Fibroblast of lung (primary cell): ENCODE results near the gene HDHD3. TPM values are rescaled to one million over a fixed set of nuclear protein-coding genes. Genes with fewer than 3 reads are reported as not detected.

Experiments used
- DNase-seq, 2 donors: peaks; one replicate each; pipeline versions ENCODE4 v3.0.0 to v3.0.0-alpha.2; 2010; ENCODE audit warnings: low read depth in 2 of 2
- H2AFZ ChIP-seq: 2 replicates; pipeline ENCODE4 v1.5.1; 2012; ENCODE audit warnings: low read length, control low read depth, inconsistent platforms
- H3K27ac ChIP-seq: 2 replicates; pipeline ENCODE4 v1.5.1; 2011; ENCODE audit warnings: low read length, control low read depth; ENCODE audit not compliant: insufficient read depth
- H3K27me3 ChIP-seq: 2 replicates; pipeline ENCODE4 v1.5.1; 2011; ENCODE audit warnings: mild to moderate bottlenecking, low read length; ENCODE audit not compliant: control insufficient read depth, insufficient read depth
- H3K36me3 ChIP-seq: 2 replicates; pipeline ENCODE4 v1.5.1; 2011; ENCODE audit warnings: low read length; ENCODE audit not compliant: control insufficient read depth, insufficient read depth
- H3K4me1 ChIP-seq: 2 replicates; pipeline ENCODE4 v1.5.1; 2011; ENCODE audit warnings: low read length; ENCODE audit not compliant: control insufficient read depth, insufficient read depth; ENCODE audit errors: extremely low read depth
- H3K4me2 ChIP-seq: 2 replicates; pipeline ENCODE4 v1.5.1; 2011; ENCODE audit warnings: low read length, control low read depth; ENCODE audit not compliant: insufficient read depth; ENCODE audit errors: extremely low read depth
- H3K4me3 ChIP-seq, 4 experiments: fragments of 200-600 bp in 1 of 4; sonication (generic) in 1 of 4; replicated peaks in 1 of 4; 2 replicates each; pipeline ENCODE4 v1.5.1; 2011 to 2016; ENCODE audit warnings: low read length in 4 of 4, low read depth in 3 of 4, mild to moderate bottlenecking in 3 of 4, control low read depth in 2 of 4, inconsistent platforms in 1 of 4, mixed read lengths in 1 of 4; ENCODE audit not compliant: insufficient read depth in 1 of 4; ENCODE audit errors: control extremely low read depth in 1 of 4
- H3K79me2 ChIP-seq: 2 replicates; pipeline ENCODE4 v1.5.1; 2012; ENCODE audit warnings: mild to moderate bottlenecking, low read length, inconsistent platforms; ENCODE audit not compliant: control insufficient read depth, insufficient read depth
- H3K9ac ChIP-seq: 2 replicates; pipeline ENCODE4 v1.5.1; 2011; ENCODE audit warnings: mild to moderate bottlenecking, low read length, control low read depth; ENCODE audit not compliant: insufficient read depth
- H3K9me3 ChIP-seq: 2 replicates; pipeline ENCODE4 v1.5.1; 2012; ENCODE audit warnings: low read depth, low read length; ENCODE audit not compliant: control insufficient read depth, insufficient read depth
- H4K20me1 ChIP-seq: 2 replicates; pipeline ENCODE4 v1.5.1; 2011; ENCODE audit warnings: low read length; ENCODE audit not compliant: control insufficient read depth, insufficient read depth; ENCODE audit errors: extremely low read depth
- CTCF ChIP-seq, 2 donors: IDR thresholded peaks in 1 of 2; conservative IDR thresholded peaks in 1 of 2; 1 replicate in 1 of 2; 2 replicates in 1 of 2; pipeline ENCODE4 v1.5.1; 2011 to 2012; ENCODE audit warnings: low read length in 2 of 2, control low read depth in 1 of 2, inconsistent platforms in 1 of 2, low read depth in 1 of 2, mild to moderate bottlenecking in 1 of 2
- EZH2 ChIP-seq: IDR thresholded peaks from 2 replicates; pipeline ENCODE4 v1.5.1; 2012; ENCODE audit warnings: low read length, control low read depth, mild to moderate bottlenecking; ENCODE audit errors: missing control alignments
- polyA plus RNA-seq, 2 donors: library from polyadenylated mRNA; depleted of rRNA in 1 of 2; stranded (reverse) in 1 of 2; unstranded in 1 of 2; fragments of >200 nt; gene quantifications; 2 replicates each; pipeline ENCODE4 v1.2.1, GENCODE V29; 2011 to 2012; ENCODE audit warnings: missing spikeins in 1 of 2
- total RNA-seq: library from RNA; depleted of rRNA; stranded (reverse); fragments of >200 nt; gene quantifications from 2 replicates; pipeline ENCODE4 v1.2.1, GENCODE V29; 2014

The HDHD3 gene
- total and polyA plus RNA-seq, 2 donors (not counting 1 experiment from before 2014, with no cell fraction given), result 6.5 to 14.2 TPM

- H2AFZ ChIP-seq, result no peak overlapping the region
- H3K9ac ChIP-seq, result no peak overlapping the region
- peaks cover 10% of the 10 kb centered on the region for H3K36me3 ChIP-seq
- no peak for DNase-seq
- H4K20me1 ChIP-seq, result no peaks in the 10 kb centered on the region
- TF ChIP-seq CTCF (conservative IDR thresholded peaks at IDR 0.05 in 1 of 2, IDR thresholded peaks at IDR 0.05 in 1 of 2; ENCODE audit: low read depth in 1 of 2, low read length in 2 of 2), result no peak
- no peak for TF ChIP-seq EZH2
- no peak overlapping the region for H3K4me3 ChIP-seq
- no peak overlapping the region for H3K4me2 ChIP-seq
- H3K27me3 ChIP-seq, result no peaks in the 10 kb centered on the region
- H3K4me1 ChIP-seq, result no peaks in the 10 kb centered on the region
- no peak overlapping the region for H3K27ac ChIP-seq
- H3K79me2 ChIP-seq, result no peaks in the 10 kb centered on the region
- no peaks in the 10 kb centered on the region for H3K9me3 ChIP-seq
Observed at GRCh38 chr9:113393281-113393680, 16.5 kb upstream of the HDHD3 start.

GRCh38 chr9:113391917-113392316, 15.1 kb upstream of the HDHD3 start:
- TF ChIP-seq EZH2 (no peak), CTCF (conservative IDR thresholded peaks at IDR 0.05 in 1 of 2, IDR thresholded peaks at IDR 0.05 in 1 of 2; ENCODE audit: low read depth in 1 of 2, low read length in 2 of 2) (no peak)
- Histone ChIP-seq H3K9me3 (no peaks in the 10 kb centered on the region), H3K27me3 (no peaks in the 10 kb centered on the region), H3K4me3 (no peak overlapping the region), H2AFZ (no peak overlapping the region), H3K36me3 (peaks cover 14% of the 10 kb centered on the region), H3K9ac (no peak overlapping the region), H3K4me2 (no peak overlapping the region), H3K79me2 (no peaks in the 10 kb centered on the region), H3K4me1 (no peaks in the 10 kb centered on the region), H3K27ac (no peak overlapping the region), H4K20me1 (no peaks in the 10 kb centered on the region)
- no peak for DNase-seq

GRCh38 chr9:113390192-113390960, 13.6 kb upstream of the HDHD3 start:
- H4K20me1 ChIP-seq, result no peaks in the 10 kb centered on the region
- no peak overlapping the region for H3K4me3 ChIP-seq
- H3K27ac ChIP-seq, result no peak overlapping the region
- peaks cover 14% of the 10 kb centered on the region for H3K36me3 ChIP-seq
- H2AFZ ChIP-seq, result no peak overlapping the region
- TF ChIP-seq CTCF (conservative IDR thresholded peaks at IDR 0.05 in 1 of 2, IDR thresholded peaks at IDR 0.05 in 1 of 2; ENCODE audit: low read depth in 1 of 2, low read length in 2 of 2), result no peak
- no peak for TF ChIP-seq EZH2
- H3K27me3 ChIP-seq, result no peaks in the 10 kb centered on the region
- H3K4me2 ChIP-seq, result no peak overlapping the region
- H3K4me1 ChIP-seq, result no peaks in the 10 kb centered on the region
- no peaks in the 10 kb centered on the region for H3K9me3 ChIP-seq
- H3K9ac ChIP-seq, result no peak overlapping the region
- H3K79me2 ChIP-seq, result no peaks in the 10 kb centered on the region
- no peak for DNase-seq
